ENCODE results near the gene ARHGEF4.
"Not testable (repeated sequence)": the region's sequence is repeated elsewhere in the genome, so short reads cannot be mapped to it uniquely, and the experiment has no call there.

The ARHGEF4 gene

DNA sequence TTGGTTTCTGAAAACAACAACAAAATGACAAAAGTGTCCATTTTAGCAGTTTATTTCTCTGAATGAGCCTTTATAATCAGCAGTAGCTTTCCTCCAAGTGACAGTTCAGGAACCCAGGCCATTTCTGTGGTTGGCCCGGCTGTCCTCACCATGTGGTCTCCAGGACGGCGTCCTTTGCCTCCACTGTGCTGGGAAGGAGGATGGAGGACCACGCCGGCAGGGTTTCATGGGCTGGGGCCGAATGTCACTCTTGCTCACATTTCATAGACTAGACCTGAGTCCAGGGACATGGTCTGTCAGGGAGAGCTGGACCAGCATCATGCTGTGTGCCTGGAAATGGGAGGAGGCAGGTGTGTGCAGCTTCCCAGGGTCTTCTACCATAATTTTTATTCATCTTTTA lies 50.9 kb downstream of the ARHGEF4 start:
- DNase-seq: no peak

GRCh38 chr2:130890941-130891669 lies 54.4 kb downstream of the ARHGEF4 start:
- DNase-seq: no peak

DNA sequence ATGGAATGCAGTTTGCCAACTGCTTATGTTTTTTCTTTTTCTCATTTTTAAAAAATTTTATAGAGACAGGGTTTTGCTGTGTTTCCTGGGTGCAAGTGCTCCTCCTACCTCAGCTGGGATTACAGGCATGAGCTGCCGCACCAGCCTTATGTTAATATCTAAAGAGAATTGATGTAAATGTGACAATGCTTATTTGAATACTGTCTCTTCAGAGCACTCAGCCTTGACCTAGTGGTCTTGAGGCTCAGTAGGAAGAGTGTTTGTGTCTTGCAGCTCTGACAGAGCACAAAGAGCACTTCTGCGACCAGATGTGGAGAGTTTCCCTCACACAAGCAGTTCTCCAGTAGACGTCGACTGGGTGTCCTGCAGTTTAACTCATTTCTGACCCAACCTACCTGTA lies 55.3 kb downstream of the ARHGEF4 start:
- no peak for DNase-seq

GRCh38 chr2:130892793-130893785 lies 56.4 kb downstream of the ARHGEF4 start:
- no peak for DNase-seq

DNA sequence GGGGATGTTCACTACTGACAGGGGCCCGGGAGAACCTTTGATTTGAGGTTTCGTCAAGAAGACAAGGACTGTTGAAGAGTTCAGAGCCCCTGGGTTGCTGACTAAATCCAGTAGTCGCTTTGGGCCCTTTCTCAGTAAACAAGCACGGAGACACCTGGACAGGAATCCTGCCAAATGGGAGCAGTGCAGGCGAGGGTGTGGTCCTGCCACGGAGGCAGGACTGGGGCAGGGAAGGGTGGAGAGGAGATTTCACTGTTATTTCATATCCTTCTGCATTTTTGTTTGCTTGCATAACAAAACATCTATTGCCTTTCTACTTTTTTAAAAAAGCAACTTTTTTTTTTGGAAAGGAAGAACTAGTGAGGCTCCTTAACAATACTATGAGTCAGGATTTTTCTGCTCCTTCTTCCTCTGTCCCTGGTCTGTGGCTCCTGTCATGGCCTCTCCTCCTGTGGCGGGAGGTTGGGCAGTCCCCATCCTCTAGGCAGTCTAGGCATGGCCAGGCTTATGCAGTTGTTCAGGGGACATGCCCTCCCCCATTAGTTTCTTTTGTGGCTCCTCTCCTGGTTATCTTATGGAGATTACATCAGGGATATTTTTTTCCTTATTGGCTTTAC lies 57.7 kb downstream of the ARHGEF4 start:
- DNase-seq: no peak

DNA sequence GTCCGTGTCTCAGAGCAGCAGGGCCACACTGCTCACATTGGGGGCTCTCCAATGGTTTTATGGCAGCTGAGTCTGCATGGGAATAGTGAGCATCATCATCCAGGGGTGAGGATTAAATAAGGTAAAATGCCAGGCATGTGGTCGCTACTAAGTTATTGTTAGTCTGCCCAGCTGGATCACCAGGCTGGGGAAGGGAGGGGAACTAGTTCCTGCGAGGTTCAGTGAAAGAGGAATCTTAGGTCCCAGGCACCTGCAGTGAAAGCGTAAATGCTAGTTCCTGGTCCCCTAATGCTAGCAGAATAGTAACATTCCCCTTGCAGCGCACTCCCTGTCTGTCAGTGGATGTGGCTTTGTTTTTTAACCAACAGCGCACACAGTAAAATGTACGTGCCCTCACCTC lies 60.1 kb downstream of the ARHGEF4 start:
- no peak for DNase-seq

GRCh38 chr2:130898553-130898952 lies 61.8 kb downstream of the ARHGEF4 start:
- no peak for DNase-seq

DNA sequence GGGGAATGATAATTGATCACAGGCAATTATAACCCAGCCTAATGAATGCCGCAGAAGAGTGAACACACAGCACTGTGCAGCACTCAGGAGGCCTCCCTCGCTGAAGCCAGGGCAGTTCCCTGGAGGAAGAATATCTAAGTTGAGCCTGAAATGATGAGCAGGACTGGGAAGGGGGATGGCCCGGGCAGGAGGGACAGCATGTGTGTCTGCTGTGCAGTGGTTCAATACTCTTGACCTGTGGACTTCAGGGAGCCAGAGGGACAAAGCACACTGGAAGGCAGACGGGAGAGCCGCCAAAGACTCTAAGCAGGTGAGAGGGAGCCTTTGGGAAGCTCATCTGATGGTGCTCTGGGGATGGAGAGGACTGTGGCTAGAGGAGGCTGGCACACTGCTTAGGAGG lies 62.6 kb downstream of the ARHGEF4 start:
- DNase-seq: no peak

DNA sequence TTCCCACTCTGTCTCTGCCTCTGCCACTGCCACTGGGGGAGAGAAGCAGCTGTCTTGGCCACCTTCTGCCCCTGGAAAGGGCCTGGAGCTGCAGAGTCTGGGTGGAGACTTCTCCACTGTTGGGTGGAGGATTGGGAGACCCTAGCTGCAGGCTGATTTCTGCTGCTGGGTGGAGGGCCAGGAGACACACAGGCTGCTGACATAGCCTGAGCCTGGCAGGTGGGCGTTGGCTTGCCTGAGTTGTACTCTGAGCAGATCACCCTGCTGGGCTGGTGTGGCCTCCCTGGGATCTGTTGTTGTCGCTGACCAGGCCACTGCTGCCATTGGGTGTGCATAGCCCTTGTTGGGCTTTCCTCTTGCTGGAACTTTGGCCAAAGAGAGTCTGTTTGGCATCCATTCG lies 64.3 kb downstream of the ARHGEF4 start:
- DNase-seq: no peak

- DNase-seq: not testable (repeated sequence)
These were observed 64.9 kb downstream of the ARHGEF4 start for GRCh38 chr2:130901626-130902025.

GRCh38 chr2:130908832-130909231 lies 72.1 kb downstream of the ARHGEF4 start:
- DNase-seq: no peak

DNA sequence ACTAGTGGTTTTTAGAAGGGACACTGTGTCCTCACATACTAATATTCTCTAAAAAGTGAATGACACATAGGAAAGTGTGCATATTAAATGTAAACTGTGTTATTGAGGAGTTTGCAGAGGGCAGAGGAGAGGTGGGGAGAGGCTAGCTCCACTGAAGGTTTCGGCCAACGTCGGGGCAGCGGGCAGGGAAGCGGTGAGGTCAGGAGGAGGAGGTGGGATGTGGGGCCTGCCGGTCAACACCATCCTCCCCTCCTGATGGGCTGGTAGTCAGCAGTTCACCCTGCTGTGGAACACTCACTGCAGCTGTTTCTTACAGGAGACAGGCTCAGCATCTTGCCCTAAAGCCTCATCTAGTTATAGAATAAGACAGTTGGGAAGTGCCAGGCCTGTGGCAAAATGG lies 74.2 kb downstream of the ARHGEF4 start:
- DNase-seq: no peak

DNA sequence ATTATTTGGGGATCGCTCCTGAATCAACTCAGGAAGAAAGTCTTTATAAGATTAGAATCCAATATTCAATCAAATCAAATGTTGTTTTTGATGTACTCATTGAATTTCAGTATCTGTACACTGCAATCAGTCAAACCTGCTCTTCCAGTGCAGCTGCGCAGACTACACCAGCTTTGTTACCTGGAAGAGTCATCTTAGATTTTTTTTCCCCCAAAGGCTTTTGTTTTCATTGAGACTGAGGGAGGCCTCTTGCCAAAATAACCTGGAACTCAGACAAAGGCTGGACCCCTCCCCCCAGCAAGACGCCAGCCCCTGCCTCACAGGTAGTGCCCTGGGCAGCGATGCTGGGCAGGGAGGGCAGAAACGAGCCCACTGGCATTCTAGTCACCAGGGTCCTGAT lies 74.8 kb downstream of the ARHGEF4 start:
- no peak for DNase-seq

GRCh38 chr2:130911996-130912395 lies 75.3 kb downstream of the ARHGEF4 start:
- DNase-seq: no peak

DNA sequence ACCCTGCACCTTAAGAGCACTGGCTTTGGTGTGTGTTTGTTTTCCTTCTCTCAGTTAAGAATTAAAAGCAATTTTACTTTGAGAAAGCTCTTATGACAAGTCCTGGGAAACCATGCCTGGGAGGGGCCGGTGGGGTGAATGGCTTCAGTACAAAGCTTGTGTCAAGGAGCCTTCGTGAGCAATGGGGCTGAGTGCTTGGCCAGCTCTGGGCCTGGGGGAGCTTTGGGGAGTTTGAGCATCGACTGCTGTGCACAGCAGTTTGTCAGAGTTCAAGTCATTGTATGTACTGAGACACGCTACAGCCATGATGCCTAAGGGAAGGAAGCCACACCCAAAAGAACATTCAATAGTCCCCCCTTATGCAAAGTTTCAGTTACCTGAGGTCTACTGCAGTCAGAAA lies 75.8 kb downstream of the ARHGEF4 start:
- no peak for DNase-seq

GRCh38 chr2:130913891-130914290 lies 77.2 kb downstream of the ARHGEF4 start:
- DNase-seq: no peak

DNA sequence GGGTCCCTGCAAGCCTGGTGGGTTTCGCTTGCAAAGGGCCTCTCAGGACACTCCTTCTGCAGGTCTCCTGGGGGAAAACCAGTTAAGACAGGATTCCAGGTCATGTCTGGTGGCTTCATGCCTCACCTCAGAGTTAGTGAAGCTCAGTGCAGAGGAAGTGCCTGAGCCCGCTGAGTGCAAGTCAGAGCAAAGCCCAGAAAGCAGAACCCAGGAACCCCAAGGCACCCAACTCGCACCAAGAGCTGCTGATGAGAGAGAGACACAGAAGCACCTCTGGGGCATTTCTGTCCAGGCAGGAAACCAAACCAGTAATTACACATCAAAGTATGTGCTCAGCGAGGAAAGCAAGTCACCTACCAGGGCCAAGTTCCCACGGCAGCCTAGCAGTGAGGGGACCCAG lies 78.4 kb downstream of the ARHGEF4 start:
- no peak for DNase-seq

DNA sequence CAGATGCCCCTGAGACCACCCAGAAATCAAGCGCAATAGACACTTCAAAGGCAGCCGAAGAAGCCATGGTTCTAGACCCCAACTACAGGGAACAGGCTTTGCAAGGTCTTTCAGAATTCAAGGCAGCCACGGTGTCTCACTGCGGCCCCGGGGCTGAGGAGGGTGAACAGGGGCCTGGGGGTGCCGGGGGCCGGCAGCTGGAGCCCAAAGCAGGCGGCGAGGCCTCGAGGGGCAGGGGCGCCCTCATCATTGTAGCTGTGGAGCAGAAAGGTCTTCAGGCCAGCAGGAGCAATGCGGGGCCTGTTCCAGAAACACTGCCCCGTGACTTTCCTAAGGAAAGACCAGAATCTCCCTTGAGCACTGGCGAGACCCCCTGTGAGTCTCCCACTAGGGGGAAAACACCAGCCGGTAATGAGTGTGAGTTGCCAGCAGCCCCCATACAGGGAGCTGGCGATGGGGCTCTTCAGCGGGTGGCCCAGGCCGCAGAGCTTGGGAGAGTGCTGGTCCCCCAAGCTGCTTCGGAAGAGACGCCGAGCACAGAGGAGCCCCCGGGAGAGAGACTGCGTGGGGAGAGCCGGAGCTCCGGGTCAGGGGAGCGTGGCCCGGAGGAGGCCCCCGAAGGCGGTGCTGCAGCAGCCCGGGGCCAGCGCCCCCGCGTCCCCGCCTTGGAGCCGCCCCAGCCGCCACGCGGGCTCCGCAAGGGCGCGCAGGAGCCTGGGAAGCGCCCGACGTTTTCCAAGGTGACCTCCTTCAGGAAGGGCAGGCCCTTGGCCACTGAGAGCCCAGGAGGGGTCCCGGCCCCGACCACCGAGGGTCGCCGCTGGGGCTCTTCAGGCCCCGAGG lies 79.1 kb downstream of the ARHGEF4 start:
- DNase-seq: no peak

DNA sequence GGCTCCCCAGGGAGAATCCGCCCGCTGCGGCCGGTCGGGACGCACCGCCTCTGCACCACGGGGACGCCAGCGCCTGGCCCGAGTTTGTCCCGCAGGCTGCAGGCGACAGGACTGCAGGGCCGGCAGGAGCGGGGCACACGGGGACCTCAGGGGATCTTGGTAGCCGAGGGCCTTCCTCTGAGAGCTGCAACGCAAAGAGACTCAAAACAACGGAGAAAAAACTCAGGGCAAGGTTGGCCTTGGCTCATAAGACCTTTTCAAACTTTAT lies 79.7 kb downstream of the ARHGEF4 start:
- no peak for DNase-seq

GRCh38 chr2:130917006-130917688 lies 80.4 kb downstream of the ARHGEF4 start:
- DNase-seq: no peak

DNA sequence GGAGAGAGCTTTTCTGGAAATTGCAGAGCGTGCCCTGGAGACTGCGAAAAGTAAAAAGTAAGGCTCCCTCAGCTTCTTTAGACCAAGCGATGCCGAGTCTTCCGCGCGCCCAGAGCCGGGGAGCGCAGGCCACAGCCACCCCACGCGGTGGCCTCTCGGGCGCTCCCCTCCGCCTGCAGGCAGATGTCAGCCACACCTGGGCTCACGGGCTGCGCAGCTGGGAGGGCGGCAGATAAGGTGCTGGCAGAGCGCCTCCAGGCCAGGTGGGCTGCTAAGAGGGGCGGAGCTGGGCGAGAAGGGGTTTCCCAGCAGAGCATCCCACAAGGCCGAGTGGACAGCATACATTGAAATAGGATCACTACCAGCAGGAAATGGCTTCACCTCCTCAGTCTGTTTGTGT lies 81.7 kb downstream of the ARHGEF4 start:
- no peak for DNase-seq

DNA sequence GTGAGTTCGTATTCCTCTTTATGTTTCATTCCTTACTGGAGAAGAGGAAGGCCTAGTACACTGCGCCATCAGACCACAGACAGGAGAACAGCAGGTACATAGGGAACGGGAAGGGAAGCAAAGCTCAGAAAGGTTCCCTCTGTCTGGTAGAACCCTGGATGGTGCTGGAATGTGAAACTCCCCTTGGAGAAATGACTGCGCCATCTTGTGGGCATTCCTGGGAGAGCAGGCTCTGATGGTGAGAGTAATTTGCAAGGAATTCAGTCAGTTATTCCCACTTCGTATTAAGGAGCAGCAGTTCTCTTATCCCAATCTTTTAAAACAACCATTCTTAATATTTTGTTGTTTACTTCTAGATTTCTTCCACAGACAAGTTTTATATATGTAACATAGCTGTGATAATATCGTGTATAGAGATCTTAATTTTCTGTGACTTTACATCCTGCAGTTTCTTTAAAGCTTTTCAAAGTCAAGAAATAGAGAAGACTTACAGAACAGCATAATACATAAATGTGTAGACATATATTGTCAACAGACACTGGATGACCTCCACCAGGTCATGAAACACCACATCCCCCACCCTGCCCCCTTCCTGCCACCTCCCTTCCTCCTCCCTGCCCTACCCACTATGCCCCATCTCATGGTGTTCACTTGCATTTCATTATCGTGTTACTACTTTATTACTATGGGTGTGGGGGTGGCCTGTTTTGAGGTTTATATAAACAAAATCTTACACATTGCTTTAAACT lies 83.9 kb downstream of the ARHGEF4 start:
- peak; percentile 20 to 54 for DNase-seq
